IPS-NIHi7 (cell line): ENCODE measurements around the gene NOX3.

ENCODE experiments used
- DNase-seq: peaks from one replicate; pipeline ENCODE4 v3.0.0; 2012; ENCODE audit warnings: mixed read lengths; ENCODE audit errors: extremely low spot score

The NOX3 gene

DNA sequence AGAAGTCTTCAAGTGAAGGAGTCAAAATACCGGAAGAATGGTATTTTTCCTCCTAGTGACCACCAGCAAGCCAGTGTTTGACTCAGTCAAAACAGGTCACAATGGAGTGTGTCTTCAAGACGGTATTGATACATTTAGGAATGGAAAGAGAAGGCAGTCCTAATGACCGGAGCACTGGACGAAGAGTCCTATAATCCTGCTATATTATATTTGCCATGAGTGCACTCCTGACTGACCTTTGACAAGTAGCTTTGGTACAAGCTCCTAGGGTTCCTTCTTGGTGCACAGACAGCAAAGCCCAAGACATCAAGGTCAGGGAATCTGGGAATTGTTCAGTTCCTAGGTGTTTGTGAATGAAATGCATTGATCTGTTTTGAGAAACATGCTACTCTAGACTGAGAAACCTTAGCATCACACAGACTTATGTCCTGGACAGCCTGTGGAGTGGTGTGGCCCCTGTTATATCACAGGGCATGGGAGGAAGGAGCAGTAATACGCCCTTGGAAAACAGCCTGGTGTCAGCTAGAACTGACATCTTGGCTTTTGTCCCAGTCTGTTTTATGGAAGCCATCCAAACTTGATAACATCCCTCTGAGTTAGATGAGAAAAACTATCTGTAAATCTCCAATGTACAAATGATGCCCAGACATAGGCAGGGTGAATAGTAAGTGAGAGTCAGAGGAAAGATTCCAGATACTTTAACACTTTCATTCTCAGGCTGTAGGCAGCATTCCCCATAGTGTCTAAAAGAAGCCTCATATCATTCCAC, 18.5 kb downstream of the NOX3 start:
- DNase-seq, result no peak

DNA sequence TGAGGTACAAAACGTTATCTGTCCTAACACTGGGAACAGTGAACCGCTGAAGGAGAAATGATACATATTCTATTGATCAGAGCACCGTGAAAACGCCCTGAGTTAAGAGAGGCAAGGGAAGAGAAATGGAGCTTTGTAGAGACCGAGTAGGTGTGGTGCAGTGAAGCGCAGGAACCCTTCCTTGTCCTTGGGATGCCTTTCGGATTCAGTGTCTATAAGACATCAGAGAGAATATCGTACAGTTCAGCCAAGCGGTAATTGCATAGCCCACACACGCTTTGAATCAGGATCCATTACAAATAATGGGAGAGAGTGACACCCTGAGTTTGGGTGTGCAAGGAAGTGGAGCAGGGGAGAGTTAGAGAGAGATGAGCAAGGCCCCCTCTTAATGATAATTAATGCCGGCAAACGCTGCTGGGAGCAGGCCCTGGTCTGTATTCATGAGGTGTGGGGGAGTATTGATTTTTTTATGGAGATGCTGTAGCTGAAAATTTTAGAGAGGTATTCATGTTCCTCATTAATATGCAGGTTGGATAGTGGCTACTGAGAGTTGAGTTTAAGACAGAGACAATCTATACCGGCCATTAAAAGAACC, 20.7 kb downstream of the NOX3 start:
- DNase-seq, result no peak

DNA sequence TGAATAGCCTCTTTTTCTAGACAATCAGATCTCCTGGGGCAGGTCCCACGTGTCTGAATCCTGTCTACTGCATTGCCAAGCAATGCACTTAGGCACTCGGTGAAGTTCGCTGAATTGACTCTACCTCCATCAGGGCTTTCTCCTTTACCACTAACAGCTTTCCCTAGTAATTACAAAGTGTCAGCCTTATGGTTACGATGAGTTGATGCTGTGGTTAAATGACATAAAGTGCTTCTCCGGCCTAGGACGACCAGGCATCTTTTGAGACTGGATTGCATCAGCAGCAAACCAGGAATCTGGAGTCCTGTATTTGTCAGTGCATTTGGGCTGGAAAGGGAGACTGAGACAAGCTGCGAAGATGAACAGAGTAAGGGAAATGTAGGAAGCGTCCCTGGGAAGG, 21.5 kb downstream of the NOX3 start:
- DNase-seq, result no peak

GRCh38 chr6:155432293-155432692, 23.3 kb downstream of the NOX3 start:
- no peak for DNase-seq

DNA sequence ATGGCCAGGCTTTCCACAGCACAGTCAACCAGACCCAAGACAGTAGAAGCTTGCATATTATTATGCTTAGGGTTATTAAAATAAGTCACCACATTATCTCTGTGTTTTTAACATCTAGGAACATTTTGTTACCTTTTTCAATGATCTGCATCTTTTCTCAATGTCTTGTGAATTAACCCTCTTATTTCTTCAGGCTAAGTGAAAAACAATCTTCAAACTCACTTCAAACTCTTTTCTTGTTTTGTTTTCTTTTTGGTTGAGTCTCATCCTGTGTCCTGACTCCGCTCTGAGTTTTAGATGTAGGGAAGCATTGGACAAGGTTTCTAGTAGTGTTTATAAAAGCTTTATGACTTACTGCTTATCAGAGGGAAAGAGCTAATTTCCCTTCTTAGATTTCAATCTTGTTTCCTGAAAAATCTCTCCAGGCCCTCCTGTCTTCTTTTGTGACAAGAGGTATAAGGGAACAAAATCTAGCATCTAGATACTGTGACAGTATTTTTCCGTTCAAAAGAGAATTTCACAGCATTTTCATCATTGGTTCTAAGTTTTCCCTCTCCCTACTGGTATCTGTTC, 26.2 kb downstream of the NOX3 start:
- DNase-seq, result no peak

- no peak for DNase-seq
These were observed 29.2 kb downstream of the NOX3 start for GRCh38 chr6:155426408-155426945.

DNA sequence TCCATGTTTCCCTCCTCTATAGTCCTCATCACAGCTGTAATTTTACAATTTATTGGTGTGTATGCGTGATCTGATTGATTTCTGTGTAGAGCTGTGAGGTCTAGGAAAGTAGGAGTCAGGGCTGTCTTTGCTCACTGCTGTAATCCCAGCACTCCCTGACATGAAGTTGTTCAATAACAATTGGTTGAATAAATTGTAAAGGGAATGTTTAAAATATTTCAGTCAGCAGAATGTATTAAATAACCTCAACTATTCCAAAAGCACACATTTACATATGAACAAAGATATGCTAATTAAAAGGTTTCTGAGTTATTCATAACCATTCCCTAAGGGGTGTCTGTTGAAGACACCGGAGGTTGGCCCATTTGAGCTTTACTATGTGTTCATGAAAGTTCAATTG, 31.5 kb downstream of the NOX3 start:
- DNase-seq, result no peak

GRCh38 chr6:155422635-155423034, 33.0 kb downstream of the NOX3 start:
- no peak for DNase-seq

DNA sequence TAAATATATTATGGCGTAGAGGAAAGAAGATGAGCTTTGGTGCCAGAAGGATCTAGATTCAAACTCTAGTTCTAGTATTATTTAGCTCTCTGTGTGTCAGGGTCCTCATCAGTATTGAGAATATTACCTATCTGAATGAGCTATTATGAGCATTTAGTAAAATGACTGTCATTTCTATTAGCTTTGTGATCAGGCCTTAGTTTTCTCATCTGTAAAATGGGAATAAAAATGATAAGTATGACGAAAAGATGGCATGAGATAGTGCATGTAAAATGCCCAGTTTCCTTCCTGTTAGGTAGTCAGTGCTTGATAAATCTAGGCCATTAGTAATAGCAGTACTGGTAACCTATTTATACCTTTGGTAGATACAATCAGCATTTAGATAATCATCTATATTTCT, 35.1 kb downstream of the NOX3 start:
- DNase-seq, result no peak

DNA sequence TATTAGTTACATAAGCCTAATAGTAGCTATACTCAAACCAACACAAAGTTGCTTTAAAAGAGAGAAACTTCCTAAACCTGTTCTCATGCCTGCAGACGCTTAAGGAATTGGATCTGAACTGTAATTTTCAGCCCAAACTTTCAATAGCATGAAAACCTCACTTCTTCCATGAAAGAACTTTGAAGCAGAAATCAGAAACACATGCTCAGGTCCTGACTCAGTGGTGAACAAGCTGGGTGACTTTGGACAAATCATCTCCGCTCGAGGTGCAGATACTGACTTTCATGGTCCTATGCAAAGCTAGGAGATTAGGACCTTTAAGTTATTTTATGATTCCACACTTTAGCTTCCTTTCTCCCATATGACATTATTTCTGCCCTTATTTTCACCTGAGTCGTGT, 36.5 kb downstream of the NOX3 start:
- DNase-seq, result no peak

DNA sequence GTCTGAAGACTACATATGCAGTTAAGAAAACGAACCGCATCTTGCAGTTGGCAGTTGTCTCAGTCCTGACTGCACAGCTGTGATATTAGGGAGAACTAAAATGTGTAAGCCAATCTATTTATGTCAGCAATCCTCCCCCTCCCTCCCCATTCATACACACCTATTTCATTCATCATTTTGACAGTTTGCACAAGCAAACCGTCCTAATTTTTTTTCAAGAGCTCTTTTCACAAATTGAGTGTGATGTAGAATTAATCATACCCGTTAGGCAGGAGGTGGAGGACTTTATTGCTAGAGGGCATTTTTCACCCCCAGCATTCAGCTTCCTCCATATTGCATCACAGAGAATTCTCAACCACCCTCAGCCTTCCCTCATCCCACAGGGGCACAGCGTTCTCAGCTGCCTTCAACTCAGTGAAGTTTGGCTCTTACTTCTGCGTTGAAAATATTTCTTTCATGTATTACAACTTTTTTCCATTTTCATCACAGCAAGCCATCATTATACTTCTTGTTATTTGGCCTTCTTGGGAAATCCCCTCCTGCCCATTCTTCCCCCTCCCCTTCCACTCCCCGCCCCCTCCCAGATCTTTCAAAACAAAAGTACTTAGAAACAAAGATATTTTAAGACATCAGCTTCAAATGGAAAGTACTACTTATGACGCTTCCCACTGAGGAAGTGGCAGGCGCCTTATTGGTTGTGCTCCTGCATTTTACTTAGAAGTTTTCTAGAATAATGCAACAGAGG, 37.5 kb downstream of the NOX3 start:
- DNase-seq, result no peak

- DNase-seq, result no peak
These were observed 38.2 kb downstream of the NOX3 start for GRCh38 chr6:155417454-155417853.

DNA sequence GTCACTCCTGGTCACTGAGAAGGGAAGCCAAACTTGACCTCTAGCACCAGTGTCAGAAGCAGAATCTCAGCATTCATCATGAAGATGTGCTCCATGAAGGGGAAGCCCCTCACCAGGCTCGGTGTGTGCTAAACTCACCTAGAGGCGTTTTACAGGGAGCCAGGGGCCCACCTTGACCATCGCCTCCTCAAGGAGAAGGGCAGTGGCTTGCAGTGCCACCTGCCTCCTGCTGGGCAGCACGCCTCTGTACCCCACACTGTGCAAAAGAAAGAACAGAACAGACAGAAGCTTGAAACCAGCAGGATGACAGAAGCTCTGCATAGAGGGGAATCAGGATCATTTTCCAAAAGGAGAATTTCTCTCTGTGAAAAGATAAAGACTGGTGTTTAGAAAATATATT, 39.7 kb downstream of the NOX3 start:
- no peak for DNase-seq

DNA sequence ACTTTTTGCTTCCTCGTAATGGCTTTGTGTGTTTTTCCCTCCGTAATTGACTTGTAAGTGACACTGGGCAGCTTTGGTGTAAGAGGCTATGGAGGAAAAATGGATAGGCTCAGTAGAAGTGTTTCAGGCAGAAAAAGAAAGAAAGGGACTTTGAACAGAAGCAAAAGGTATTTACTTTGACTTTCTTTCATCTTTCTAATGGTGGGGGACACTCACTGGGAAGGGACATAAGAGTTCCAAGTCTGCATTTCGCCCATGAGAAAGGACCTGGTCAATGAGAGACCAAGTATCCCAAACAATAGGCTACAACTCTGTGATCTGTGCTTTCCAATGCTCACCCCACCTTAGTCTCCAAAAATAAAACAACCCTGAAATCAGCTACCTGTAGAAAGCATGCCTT, 41.6 kb downstream of the NOX3 start:
- no peak for DNase-seq

DNA sequence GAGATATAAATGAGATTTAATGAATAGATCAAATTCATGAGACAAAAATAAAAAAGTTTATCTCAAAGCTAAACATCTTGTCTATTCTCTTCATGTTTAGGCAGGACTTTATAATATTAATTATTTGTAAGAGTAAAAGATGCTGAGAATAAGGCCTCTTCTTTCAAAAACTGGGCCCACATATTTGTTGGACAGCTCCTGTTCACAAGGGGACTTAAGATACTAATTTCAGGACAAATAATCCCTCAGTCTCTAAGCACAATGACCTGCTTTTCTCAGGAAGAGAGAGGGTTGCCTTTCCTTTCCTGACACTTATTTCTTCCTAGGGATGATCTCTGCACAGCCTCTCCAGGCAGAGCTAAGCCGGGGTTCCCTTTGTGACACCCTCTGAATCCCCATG, 43.3 kb downstream of the NOX3 start:
- no peak for DNase-seq

- no peak for DNase-seq
These were observed 44.2 kb downstream of the NOX3 start for GRCh38 chr6:155411154-155412052.

DNA sequence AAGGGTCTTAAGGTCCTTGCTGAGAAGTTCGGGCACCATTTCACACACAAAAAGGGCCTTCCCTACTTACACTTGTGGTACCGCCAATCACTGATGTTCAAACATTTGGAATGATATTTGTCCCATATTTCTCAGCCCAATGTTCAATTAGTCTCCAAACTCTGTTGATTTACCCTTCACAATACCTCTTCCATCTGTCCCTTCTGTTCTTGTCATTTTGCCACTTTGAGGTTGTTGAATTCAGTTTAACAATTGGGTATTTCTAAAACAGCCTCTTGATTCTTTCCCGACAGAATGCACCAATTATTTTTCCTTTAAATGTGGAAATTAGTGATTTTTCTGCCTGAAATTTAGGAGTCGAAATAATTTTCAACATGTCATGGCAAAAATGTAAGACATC, 46.2 kb downstream of the NOX3 start:
- DNase-seq, result no peak

DNA sequence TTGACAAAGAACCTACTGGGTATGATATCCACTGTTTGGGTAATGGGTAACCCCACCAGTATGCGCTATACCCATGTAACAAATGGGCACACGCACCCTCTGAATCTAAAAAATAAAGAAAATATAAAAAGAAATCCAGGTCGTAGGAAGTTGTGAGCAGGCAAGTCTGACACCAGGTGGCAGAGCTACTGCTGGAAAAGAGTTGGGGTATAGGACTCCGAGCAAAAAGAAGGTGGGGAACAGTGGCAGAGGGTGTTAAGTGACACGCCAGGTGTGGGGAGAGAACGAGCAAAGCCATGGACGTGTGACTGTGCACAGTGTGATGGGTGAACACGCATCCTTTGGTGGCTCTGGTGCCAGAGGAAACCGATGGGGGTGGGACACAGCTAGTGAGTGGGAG, 46.7 kb downstream of the NOX3 start:
- DNase-seq, result no peak

- DNase-seq, result no peak
These were observed 47.4 kb downstream of the NOX3 start for GRCh38 chr6:155408231-155408630.

DNA sequence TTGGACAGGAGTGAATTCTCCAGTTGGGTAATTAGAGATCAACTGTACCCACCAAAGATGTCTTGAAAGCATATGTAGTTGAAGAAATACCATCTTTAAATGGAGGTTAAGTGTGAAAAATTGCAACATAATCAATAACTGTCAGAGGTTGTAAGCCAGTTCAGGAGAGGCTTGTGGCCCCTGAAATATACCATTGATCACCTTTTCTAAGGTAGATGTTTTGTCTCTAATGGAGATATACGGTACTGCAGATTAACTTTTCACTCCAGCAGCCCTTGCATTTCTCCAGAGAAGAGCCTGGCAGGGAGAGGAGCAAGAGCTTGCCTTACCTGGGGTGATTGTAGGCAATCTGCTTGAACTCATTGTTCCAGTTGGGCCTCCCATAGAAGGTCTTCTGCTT, 48.8 kb downstream of the NOX3 start:
- DNase-seq, result peak; percentile 21

DNA sequence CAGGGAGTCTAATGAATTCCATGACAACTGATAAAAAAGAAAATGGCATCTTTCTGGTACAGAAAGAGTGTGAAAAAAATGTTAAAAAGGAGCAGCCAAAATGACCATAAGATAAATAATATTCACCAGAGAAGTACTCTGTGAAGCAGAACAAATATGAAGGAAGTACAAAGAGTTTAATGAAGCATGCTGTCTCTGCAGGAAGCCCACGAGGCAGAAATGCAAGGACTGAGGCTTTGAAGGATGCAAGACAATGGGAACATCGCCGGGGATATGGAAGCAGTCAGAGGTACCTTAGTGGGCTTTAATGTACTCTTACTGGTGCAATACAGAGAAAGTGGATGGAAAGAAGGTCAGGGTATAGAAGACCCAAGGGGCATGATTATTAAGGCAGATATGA, 50.7 kb downstream of the NOX3 start:
- no peak for DNase-seq
